ENCODE data around the gene EZH2. TPM values are rescaled to one million over a fixed set of nuclear protein-coding genes. Genes with fewer than 3 reads are reported as not detected.

EZH2 gene
- total RNA-seq, 1 donor from 2014 or later: 10.6 TPM

GRCh38 chr7:148800677-148801076, 83.4 kb downstream of the EZH2 start:
- no peak for DNase-seq (ENCODE audit: low spot score)
- H3K36me3 Mint-ChIP-seq (ENCODE audit: low read depth): peaks cover 40% of the 10 kb centered on the region
- H3K4me1 Mint-ChIP-seq (ENCODE audit: low read depth): no peaks in the 10 kb centered on the region
- no peak overlapping the region for H3K4me3 Mint-ChIP-seq (ENCODE audit: unreplicated experiment)
- no peak for TF ChIP-seq CTCF (IDR thresholded peaks at IDR 0.05)
- H3K9me3 Mint-ChIP-seq (ENCODE audit: low read depth): no peaks in the 10 kb centered on the region
- H3K27ac Mint-ChIP-seq (ENCODE audit: unreplicated experiment): no peak overlapping the region
- no peaks in the 10 kb centered on the region for H3K27me3 Mint-ChIP-seq (ENCODE audit: low read depth)

GRCh38 chr7:148799893-148800555, 84.1 kb downstream of the EZH2 start:
- no peaks in the 10 kb centered on the region for H3K9me3 Mint-ChIP-seq (ENCODE audit: low read depth)

GRCh38 chr7:148796841-148797240, 87.2 kb downstream of the EZH2 start:
- Mint-ChIP-seq H3K27me3 (ENCODE audit: low read depth) (no peaks in the 10 kb centered on the region), H3K4me1 (ENCODE audit: low read depth) (no peaks in the 10 kb centered on the region), H3K4me3 (ENCODE audit: unreplicated experiment) (no peak overlapping the region), H3K36me3 (ENCODE audit: low read depth) (peaks cover 56% of the 10 kb centered on the region), H3K9me3 (ENCODE audit: low read depth) (peaks cover 9% of the 10 kb centered on the region), H3K27ac (ENCODE audit: unreplicated experiment) (no peak overlapping the region)
- DNase-seq (ENCODE audit: low spot score): no peak
- no peak for TF ChIP-seq CTCF (IDR thresholded peaks at IDR 0.05)

More at GRCh38 chr7:148799893-148800555, 84.1 kb downstream of the EZH2 start:
- Mint-ChIP-seq H3K4me1 (ENCODE audit: low read depth) (no peaks in the 10 kb centered on the region), H3K36me3 (ENCODE audit: low read depth) (peaks cover 40% of the 10 kb centered on the region), H3K27ac (ENCODE audit: unreplicated experiment) (no peak overlapping the region), H3K4me3 (ENCODE audit: unreplicated experiment) (no peak overlapping the region), H3K27me3 (ENCODE audit: low read depth) (no peaks in the 10 kb centered on the region)
- DNase-seq (ENCODE audit: low spot score): no peak
- TF ChIP-seq CTCF (IDR thresholded peaks at IDR 0.05): no peak

GRCh38 chr7:148794476-148794875, 89.6 kb downstream of the EZH2 start:
- Mint-ChIP-seq H3K4me1 (ENCODE audit: low read depth) (no peaks in the 10 kb centered on the region), H3K4me3 (ENCODE audit: unreplicated experiment) (no peak overlapping the region), H3K27me3 (ENCODE audit: low read depth) (no peaks in the 10 kb centered on the region), H3K9me3 (ENCODE audit: low read depth) (peaks cover 9% of the 10 kb centered on the region), H3K36me3 (ENCODE audit: low read depth) (peaks cover 49% of the 10 kb centered on the region), H3K27ac (ENCODE audit: unreplicated experiment) (no peak overlapping the region)
- no peak for DNase-seq (ENCODE audit: low spot score)
- TF ChIP-seq CTCF (IDR thresholded peaks at IDR 0.05): no peak

- Mint-ChIP-seq H3K4me3 (ENCODE audit: unreplicated experiment) (no peak overlapping the region), H3K4me1 (ENCODE audit: low read depth) (no peaks in the 10 kb centered on the region), H3K36me3 (ENCODE audit: low read depth) (peaks cover 48% of the 10 kb centered on the region), H3K27me3 (ENCODE audit: low read depth) (no peaks in the 10 kb centered on the region), H3K9me3 (ENCODE audit: low read depth) (peaks cover 9% of the 10 kb centered on the region), H3K27ac (ENCODE audit: unreplicated experiment) (no peak overlapping the region)
- no peak for TF ChIP-seq CTCF (IDR thresholded peaks at IDR 0.05)
- DNase-seq (ENCODE audit: low spot score): no peak
Observed at GRCh38 chr7:148793590-148793989, 90.5 kb downstream of the EZH2 start.

Measured in chondrocyte (in vitro differentiated cells).